Measurements from ENCODE around the gene RNF44. TPM values are rescaled to one million over a fixed set of nuclear protein-coding genes. Genes with fewer than 3 reads are reported as not detected.

RNF44 gene
- total and polyA plus RNA-seq, 2 of the 13 experiments (the other 11 are each of a cell fraction or from before 2014, with no cell fraction given), result 9.2 to 16.8 TPM

DNA sequence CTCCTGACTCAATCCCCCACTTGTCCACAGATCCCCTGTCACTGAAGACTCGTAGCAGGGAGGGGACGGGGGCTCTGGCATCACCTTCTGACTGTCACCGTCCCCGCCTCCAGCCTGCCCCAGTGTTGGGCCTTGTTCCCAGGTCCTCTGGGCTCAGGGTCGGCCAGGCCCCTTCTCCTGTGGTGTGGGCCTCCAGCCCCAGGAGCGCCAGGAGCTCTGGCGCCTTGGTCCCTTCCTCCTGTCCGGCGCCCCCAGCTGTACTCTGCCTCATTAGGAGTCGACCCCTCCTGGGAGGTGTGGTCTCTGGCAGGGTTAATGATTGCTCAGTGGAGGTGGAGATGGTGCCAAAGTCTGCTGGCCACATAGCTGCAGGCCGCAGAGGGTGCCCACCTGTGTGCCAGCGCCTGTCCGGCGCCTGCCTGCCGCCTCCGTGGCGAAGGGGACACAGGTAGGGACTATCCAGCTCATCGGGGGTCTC lies 11.8 kb upstream of the RNF44 start, which contains the start of gene CDHR2 (continued):
- TF ChIP-seq, protein P1, sequence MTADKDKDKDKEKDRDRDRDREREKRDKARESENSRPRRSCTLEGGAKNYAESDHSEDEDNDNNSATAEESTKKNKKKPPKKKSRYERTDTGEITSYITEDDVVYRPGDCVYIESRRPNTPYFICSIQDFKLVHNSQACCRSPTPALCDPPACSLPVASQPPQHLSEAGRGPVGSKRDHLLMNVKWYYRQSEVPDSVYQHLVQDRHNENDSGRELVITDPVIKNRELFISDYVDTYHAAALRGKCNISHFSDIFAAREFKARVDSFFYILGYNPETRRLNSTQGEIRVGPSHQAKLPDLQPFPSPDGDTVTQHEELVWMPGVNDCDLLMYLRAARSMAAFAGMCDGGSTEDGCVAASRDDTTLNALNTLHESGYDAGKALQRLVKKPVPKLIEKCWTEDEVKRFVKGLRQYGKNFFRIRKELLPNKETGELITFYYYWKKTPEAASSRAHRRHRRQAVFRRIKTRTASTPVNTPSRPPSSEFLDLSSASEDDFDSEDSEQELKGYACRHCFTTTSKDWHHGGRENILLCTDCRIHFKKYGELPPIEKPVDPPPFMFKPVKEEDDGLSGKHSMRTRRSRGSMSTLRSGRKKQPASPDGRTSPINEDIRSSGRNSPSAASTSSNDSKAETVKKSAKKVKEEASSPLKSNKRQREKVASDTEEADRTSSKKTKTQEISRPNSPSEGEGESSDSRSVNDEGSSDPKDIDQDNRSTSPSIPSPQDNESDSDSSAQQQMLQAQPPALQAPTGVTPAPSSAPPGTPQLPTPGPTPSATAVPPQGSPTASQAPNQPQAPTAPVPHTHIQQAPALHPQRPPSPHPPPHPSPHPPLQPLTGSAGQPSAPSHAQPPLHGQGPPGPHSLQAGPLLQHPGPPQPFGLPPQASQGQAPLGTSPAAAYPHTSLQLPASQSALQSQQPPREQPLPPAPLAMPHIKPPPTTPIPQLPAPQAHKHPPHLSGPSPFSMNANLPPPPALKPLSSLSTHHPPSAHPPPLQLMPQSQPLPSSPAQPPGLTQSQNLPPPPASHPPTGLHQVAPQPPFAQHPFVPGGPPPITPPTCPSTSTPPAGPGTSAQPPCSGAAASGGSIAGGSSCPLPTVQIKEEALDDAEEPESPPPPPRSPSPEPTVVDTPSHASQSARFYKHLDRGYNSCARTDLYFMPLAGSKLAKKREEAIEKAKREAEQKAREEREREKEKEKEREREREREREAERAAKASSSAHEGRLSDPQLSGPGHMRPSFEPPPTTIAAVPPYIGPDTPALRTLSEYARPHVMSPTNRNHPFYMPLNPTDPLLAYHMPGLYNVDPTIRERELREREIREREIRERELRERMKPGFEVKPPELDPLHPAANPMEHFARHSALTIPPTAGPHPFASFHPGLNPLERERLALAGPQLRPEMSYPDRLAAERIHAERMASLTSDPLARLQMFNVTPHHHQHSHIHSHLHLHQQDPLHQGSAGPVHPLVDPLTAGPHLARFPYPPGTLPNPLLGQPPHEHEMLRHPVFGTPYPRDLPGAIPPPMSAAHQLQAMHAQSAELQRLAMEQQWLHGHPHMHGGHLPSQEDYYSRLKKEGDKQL (CRISPR knock-in tag; IDR thresholded peaks at IDR 0.05; ENCODE audit: low read depth), result no peak
- TF ChIP-seq CBX1 (IDR thresholded peaks at IDR 0.05; ENCODE audit: low read depth) (peak; percentile 32), MXI1 (IDR thresholded peaks at IDR 0.05; ENCODE audit: borderline replicate concordance, low read depth, low read length) (peak; percentile 56; the same call in 1 of the 3 replicates), SNAPC2 (CRISPR knock-in tag; IDR thresholded peaks at IDR 0.05) (no peak), PITX1 (CRISPR knock-in tag; IDR thresholded peaks at IDR 0.05) (0 out of 2 replicates have a peak, but pooled peaks have one; percentile 21), ZNF737 (CRISPR knock-in tag; IDR thresholded peaks at IDR 0.05; ENCODE audit: borderline replicate concordance) (no peak), IRF2 (CRISPR knock-in tag; IDR thresholded peaks at IDR 0.05) (0 out of 2 replicates have a peak, but pooled peaks have one; percentile 47), ZFY (CRISPR knock-in tag; IDR thresholded peaks at IDR 0.05) (peak; percentile 56), SAP130 (CRISPR knock-in tag; IDR thresholded peaks at IDR 0.05; ENCODE audit: low read depth) (peak; percentile 82), ZNF572 (CRISPR knock-in tag; IDR thresholded peaks at IDR 0.05) (no peak), ZFX (CRISPR knock-in tag; IDR thresholded peaks at IDR 0.05; ENCODE audit: low read depth) (peak; percentile 74), ZFP90 (CRISPR knock-in tag; IDR thresholded peaks at IDR 0.05; ENCODE audit: borderline replicate concordance) (peak; percentile 58; the same call in 1 of the 2 replicates), KLF12 (CRISPR knock-in tag; IDR thresholded peaks at IDR 0.05; ENCODE audit: borderline replicate concordance) (no peak), MTF2 (CRISPR knock-in tag; IDR thresholded peaks at IDR 0.05; ENCODE audit: borderline replicate concordance) (0 out of 2 replicates have a peak, but pooled peaks have one; percentile 64), THAP11 (CRISPR knock-in tag; IDR thresholded peaks at IDR 0.05) (peak; percentile 48; the same call in 1 of the 2 replicates), SALL1 (CRISPR knock-in tag; IDR thresholded peaks at IDR 0.05) (peak; percentile 55)
- TF ChIP-seq, protein P2, sequence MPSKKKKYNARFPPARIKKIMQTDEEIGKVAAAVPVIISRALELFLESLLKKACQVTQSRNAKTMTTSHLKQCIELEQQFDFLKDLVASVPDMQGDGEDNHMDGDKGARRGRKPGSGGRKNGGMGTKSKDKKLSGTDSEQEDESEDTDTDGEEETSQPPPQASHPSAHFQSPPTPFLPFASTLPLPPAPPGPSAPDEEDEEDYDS (CRISPR knock-in tag; IDR thresholded peaks at IDR 0.05), result peak; percentile 73
- TF ChIP-seq, protein P3, sequence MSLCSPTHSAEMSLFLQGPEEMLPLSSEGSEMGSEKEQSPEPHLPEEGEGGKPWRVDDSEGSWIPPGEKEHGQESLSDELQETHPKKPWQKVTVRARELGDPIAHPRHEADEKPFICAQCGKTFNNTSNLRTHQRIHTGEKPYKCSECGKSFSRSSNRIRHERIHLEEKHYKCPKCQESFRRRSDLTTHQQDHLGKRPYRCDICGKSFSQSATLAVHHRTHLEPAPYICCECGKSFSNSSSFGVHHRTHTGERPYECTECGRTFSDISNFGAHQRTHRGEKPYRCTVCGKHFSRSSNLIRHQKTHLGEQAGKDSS (CRISPR knock-in tag; IDR thresholded peaks at IDR 0.05; ENCODE audit: borderline replicate concordance, low read depth), result 0 out of 2 replicates have a peak, but pooled peaks have one; percentile 39
- TF ChIP-seq, protein P4, sequence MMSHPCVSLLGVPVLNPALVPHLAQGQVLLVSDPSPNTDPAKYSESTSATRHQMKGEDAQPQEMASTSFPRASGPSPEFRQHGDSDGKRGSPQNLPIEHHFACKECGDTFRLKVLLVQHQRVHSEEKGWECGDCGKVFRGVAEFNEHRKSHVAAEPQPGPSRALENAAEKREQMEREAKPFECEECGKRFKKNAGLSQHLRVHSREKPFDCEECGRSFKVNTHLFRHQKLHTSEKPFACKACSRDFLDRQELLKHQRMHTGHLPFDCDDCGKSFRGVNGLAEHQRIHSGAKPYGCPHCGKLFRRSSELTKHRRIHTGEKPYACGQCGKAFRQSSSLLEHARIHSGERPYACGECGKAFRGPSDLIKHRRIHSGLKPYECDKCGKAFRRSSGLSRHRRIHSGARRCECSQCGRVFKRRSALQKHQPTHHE (CRISPR knock-in tag; IDR thresholded peaks at IDR 0.05; ENCODE audit: borderline replicate concordance), result 0 out of 2 replicates have a peak, but pooled peaks have one; percentile 28
- TF ChIP-seq, protein P5, sequence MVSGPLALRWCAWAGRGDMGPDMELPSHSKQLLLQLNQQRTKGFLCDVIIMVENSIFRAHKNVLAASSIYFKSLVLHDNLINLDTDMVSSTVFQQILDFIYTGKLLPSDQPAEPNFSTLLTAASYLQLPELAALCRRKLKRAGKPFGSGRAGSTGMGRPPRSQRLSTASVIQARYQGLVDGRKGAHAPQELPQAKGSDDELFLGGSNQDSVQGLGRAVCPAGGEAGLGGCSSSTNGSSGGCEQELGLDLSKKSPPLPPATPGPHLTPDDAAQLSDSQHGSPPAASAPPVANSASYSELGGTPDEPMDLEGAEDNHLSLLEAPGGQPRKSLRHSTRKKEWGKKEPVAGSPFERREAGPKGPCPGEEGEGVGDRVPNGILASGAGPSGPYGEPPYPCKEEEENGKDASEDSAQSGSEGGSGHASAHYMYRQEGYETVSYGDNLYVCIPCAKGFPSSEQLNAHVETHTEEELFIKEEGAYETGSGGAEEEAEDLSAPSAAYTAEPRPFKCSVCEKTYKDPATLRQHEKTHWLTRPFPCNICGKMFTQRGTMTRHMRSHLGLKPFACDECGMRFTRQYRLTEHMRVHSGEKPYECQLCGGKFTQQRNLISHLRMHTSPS (CRISPR knock-in tag; IDR thresholded peaks at IDR 0.05; ENCODE audit: low read depth), result peak; percentile 98

All from HepG2 (cell line).